Endodermal cell (in vitro differentiated cells): ENCODE results near the gene TMEM120A. TPM values are rescaled to one million over a fixed set of nuclear protein-coding genes. Genes with fewer than 3 reads are reported as not detected.
"Not testable (repeated sequence)": the region's sequence is repeated elsewhere in the genome, so short reads cannot be mapped to it uniquely, and the experiment has no call there.

Source experiments
- DNase-seq: peaks from one replicate; pipeline ENCODE4 v3.0.0-alpha.2; 2017
- H3K27ac ChIP-seq: 2 replicates; pipeline ENCODE4 v1.5.1; 2013; ENCODE audit warnings: mild to moderate bottlenecking, low read depth, low read length, moderate library complexity
- H3K27me3 ChIP-seq: 2 replicates; pipeline ENCODE4 v1.6.1; 2013; ENCODE audit warnings: mild to moderate bottlenecking, low read length, moderate library complexity; ENCODE audit not compliant: insufficient read depth, control insufficient read depth, poor library complexity, severe bottlenecking
- H3K36me3 ChIP-seq: 2 replicates; pipeline ENCODE4 v1.7.0; 2013; ENCODE audit warnings: mild to moderate bottlenecking, low read length, moderate library complexity; ENCODE audit not compliant: control insufficient read depth, insufficient read depth
- H3K4me1 ChIP-seq: one replicate; pipeline ENCODE4 v1.7.0; 2013; ENCODE audit warnings: low read length; ENCODE audit not compliant: control insufficient read depth, insufficient read depth
- H3K4me3 ChIP-seq: 2 replicates; pipeline ENCODE4 v1.5.1; 2013; ENCODE audit warnings: mild to moderate bottlenecking, low read length, moderate library complexity
- H3K9ac ChIP-seq: 2 replicates; pipeline ENCODE4 v1.6.1; 2013; ENCODE audit warnings: mild to moderate bottlenecking, low read length, moderate library complexity; ENCODE audit not compliant: poor library complexity, severe bottlenecking; ENCODE audit errors: extremely low read depth
- H3K9me3 ChIP-seq: 2 replicates; pipeline ENCODE4 v1.6.1; 2013; ENCODE audit warnings: mild to moderate bottlenecking, low read length, moderate library complexity; ENCODE audit not compliant: control insufficient read depth
- H3K27ac Mint-ChIP-seq: 2 replicates; pipeline ENCODE4 v1.8.0; 2020; ENCODE audit warnings: mixed read lengths
- H3K27me3 Mint-ChIP-seq: 2 replicates; pipeline ENCODE4 v1.8.0; 2021; ENCODE audit warnings: mild to moderate bottlenecking, mixed read lengths; ENCODE audit not compliant: insufficient read depth
- H3K36me3 Mint-ChIP-seq: 2 replicates; pipeline ENCODE4 v1.8.0; 2020; ENCODE audit warnings: low read depth, mixed read lengths
- H3K4me1 Mint-ChIP-seq: 2 replicates; pipeline ENCODE4 v1.8.0; 2020; ENCODE audit warnings: mixed read lengths
- H3K4me3 Mint-ChIP-seq: 2 replicates; pipeline ENCODE4 v1.8.0; 2020; ENCODE audit warnings: mild to moderate bottlenecking, moderate library complexity, mixed read lengths
- H3K9me3 Mint-ChIP-seq: 2 replicates; pipeline ENCODE4 v1.8.0; 2020; ENCODE audit warnings: mild to moderate bottlenecking, mixed read lengths
- CTCF ChIP-seq: fragments of 200-600 bp; sonication (generic); conservative IDR thresholded peaks from 2 replicates; pipeline ENCODE4 v1.5.0; 2021; ENCODE audit warnings: antibody characterized with exemption, mild to moderate bottlenecking
- whole genome bisulfite sequencing, 2 experiments: methylation state at CpG; one replicate each; pipeline versions ENCODE4 v1.1.5 to v1.1.7; 2013; ENCODE audit warnings: missing lambda C conversion rate in 2 of 2, mixed read lengths in 1 of 2; ENCODE audit not compliant: insufficient coverage in 1 of 2, insufficient read length in 1 of 2; 5-methylcytosine and 5-hydroxymethylcytosine counted together
- total RNA-seq, 2 donors: library from RNA; stranded (reverse); fragmentation: NEBNext Ultra II Directional in 1 of 2; extraction: Animal tissue kit (Norgen Biotek cat#: 25700) in 1 of 2; gene quantifications; 2 replicates in 1 of 2; 3 replicates in 1 of 2; pipeline ENCODE4 v1.2.1, GENCODE V29; 2021

Gene TMEM120A
- total RNA-seq, 2 donors from 2014 or later: 18.8 to 19.1 TPM

- no peak for TF ChIP-seq CTCF
- Mint-ChIP-seq H3K36me3 (peaks cover 39% of the 10 kb centered on the region), H3K27ac (no peak overlapping the region), H3K9me3 (peaks cover 5% of the 10 kb centered on the region), H3K4me3 (no peak overlapping the region), H3K4me1 (no peaks in the 10 kb centered on the region), H3K27me3 (no peaks in the 10 kb centered on the region)
- no peak overlapping the region for H3K9ac ChIP-seq
- H3K4me1 ChIP-seq: no peaks in the 10 kb centered on the region
- no peak overlapping the region for H3K27ac ChIP-seq
- DNase-seq: no peak
- H3K9me3 ChIP-seq: peaks cover 5% of the 10 kb centered on the region
- no peaks in the 10 kb centered on the region for H3K27me3 ChIP-seq
- 88% methylated on average over 1 of the region's 1 CpG; no CpG with 5 or more reads in 1 of the 2 experiments for WGBS, 2 experiments
- peaks cover 24% of the 10 kb centered on the region for H3K36me3 ChIP-seq
- H3K4me3 ChIP-seq: no peak overlapping the region
These were observed 37.6 kb upstream of the TMEM120A start for GRCh38 chr7:76031964-76032363.

- DNase-seq, H3K27me3 Mint-ChIP-seq, H3K9ac ChIP-seq, H3K27ac ChIP-seq, H3K9me3 ChIP-seq, H3K27ac Mint-ChIP-seq, H3K9me3 Mint-ChIP-seq, H3K4me1 ChIP-seq, H3K4me3 Mint-ChIP-seq, H3K27me3 ChIP-seq, H3K4me1 Mint-ChIP-seq, H3K4me3 ChIP-seq: not testable (repeated sequence)
- 93 to 96% methylated on average over 3 to 7 of the region's 7 CpGs for WGBS, 2 experiments
- H3K36me3 ChIP-seq: peaks cover 36% of the 10 kb centered on the region
- peaks cover 52% of the 10 kb centered on the region for H3K36me3 Mint-ChIP-seq
These were observed 35.3 kb upstream of the TMEM120A start for GRCh38 chr7:76029682-76030081.

GRCh38 chr7:76023002-76023401, 28.6 kb upstream of the TMEM120A start:
- no peaks in the 10 kb centered on the region for H3K9me3 Mint-ChIP-seq
- peaks cover 71% of the 10 kb centered on the region for H3K36me3 Mint-ChIP-seq
- no peak overlapping the region for H3K27ac Mint-ChIP-seq
- H3K9me3 ChIP-seq: no peaks in the 10 kb centered on the region
- no peak for TF ChIP-seq CTCF
- no peak for DNase-seq
- H3K36me3 ChIP-seq: peaks cover 67% of the 10 kb centered on the region
- no peaks in the 10 kb centered on the region for H3K4me1 ChIP-seq
- no peaks in the 10 kb centered on the region for H3K27me3 ChIP-seq
- H3K27ac ChIP-seq: no peak overlapping the region
- H3K4me3 ChIP-seq: no peak overlapping the region
- H3K9ac ChIP-seq: no peak overlapping the region
- no peaks in the 10 kb centered on the region for H3K27me3 Mint-ChIP-seq
- WGBS, 2 experiments: 78% methylated on average over 4 of the region's 4 CpGs; no CpG with 5 or more reads in 1 of the 2 experiments
- no peak overlapping the region for H3K4me3 Mint-ChIP-seq
- H3K4me1 Mint-ChIP-seq: no peaks in the 10 kb centered on the region
